Measurements from ENCODE around the gene USP20.

GRCh38 chr9:129801504-129801903 is 33.8 kb upstream of the USP20 start:
- TF ChIP-seq CTCF (IDR thresholded peaks at IDR 0.05), result no peak
- TF ChIP-seq EZH2phosphoT487 (IDR thresholded peaks at IDR 0.05), result no peak
- no peak for TF ChIP-seq EZH2 (IDR thresholded peaks at IDR 0.05)

Measured in neural progenitor cell (in vitro differentiated cells).